GM21723 (cell line): ENCODE data around the gene XK.

Experiments used
- ATAC-seq: cut with Tn5 transposase; IDR thresholded peaks from one replicate; pipeline ENCODE4 v1.9.1; 2021; ENCODE audit warnings: mild to moderate bottlenecking, moderate library complexity; ENCODE audit not compliant: unreplicated experiment

XK gene

DNA sequence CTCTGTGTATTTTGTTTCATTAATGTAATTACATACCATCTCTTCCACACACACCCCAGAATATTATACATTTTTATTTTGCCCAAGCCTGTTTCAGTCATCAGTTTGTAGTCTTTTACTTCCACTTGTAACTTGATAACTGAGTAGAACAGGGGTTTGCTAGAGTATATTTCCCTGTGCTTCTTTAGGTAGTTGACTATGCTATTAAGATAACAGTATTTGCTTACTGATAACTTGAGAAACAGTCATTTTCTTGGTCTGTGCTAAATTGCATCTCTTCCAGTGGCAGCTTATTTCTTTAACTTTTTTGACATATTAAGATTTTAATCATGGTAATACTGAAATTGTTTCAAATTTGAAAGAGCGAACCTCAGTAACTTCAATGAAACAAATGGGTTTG is 7.0 kb upstream of the XK start:
- ATAC-seq = no peak

DNA sequence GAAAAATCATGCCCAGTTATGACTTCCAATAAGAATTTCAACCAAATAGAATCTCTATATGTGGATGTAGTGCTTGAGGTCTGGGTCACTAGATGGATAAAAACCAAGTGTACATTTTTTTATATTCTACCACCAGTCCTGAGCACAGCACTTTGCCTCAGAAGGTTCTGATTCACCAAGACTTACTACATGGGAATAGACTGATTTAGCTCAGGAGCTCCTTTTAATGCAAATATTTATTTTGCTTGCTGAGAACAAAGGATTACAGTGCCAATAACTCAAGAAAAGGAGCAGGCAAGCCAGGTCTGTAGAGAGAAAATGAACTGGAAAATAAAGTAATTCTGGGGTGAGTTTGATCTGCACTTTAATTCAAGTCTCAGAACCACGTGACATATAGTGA is 6.4 kb upstream of the XK start:
- ATAC-seq = no peak

GRCh38 chrX:37679888-37680287 is 5.7 kb upstream of the XK start:
- no peak for ATAC-seq

DNA sequence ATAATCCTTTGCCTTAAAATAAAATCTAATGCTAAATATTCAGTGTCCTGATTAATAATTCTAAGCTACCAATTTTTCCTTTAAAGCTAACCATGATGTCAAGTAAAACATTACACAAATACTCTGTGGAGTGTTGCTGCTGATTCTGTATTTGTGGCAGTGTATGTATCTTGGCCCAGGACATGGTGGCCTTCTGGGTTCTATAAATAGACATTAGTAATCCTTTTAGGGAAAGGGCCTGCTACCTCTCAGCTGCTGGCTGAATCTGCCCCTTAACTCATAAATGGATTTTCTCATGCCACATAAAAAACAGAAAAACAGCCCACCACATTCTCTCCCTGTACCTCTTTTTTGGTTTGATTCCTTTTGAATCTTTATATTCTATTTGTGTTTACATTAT is 1.2 kb upstream of the XK start:
- ATAC-seq = no peak

- no peak for ATAC-seq
Observed at GRCh38 chrX:37684973-37685372, 618 bp upstream of the XK start.

DNA sequence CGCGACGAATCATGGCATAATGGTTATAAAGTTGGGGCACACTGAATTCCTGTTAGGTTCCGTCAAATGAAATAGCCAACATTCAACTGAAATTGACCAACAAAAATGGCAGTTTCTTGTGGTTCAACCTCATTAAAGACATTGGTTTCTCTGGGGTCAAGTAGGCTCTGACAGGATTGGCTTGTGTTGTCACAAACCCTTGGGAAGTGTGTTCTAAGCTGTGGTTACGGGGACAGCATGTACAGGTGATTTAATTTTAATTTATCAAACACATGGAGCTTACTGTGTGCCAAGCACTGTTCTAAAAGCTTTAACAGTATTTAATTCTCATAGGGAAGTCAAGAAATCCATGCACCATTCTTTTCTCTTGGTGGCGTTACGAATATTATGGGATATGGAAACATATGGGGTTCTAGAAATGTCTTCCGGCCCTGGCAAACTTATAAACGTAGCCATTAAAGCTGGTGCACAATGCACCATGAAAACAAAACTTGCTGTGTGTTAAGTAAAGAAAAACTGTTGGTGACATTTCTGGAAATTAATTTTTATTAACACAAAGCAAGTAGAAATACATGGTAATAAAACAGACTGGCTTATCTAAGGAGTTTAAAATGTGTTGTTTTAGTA is 891 bp downstream of the XK start:
- ATAC-seq = no peak

- ATAC-seq = no peak
Observed at GRCh38 chrX:37686996-37687395, 1.4 kb downstream of the XK start.

DNA sequence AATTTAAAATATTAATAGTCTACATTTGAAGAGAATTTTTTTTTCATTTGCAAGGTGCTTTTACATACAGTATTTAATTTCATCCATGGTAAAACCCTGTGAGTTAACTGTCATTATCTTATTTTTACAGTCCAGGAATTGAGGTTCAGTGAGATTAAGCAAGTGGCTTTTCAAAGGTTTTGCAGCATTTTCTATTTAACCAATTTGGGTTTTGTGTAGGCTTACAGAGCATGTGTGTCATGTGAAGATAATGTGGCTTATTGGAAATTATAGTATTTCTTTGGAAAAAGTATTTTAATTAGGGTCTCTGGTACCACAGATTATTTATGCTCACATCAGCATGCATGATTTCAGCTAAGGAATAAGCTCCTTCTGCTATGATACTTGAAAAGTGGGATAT is 4.5 kb downstream of the XK start:
- no peak for ATAC-seq

DNA sequence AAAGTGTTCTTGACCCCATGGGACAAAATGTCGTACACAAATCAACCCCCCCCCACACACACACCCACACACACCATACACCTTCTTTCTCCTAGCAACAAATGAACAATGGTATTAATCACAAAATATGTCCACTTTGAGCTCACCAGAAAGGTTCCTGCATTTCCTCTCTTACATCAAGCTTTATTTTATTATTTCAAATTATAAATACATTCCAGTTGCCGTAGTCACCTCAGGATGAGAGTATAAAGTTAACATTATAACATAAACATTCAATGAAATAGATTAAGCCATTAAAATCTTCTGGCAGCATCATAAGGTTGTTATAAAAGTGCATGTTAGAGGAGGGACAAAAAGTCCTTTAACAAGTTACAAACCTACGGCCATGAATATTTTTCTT is 7.3 kb downstream of the XK start:
- no peak for ATAC-seq

DNA sequence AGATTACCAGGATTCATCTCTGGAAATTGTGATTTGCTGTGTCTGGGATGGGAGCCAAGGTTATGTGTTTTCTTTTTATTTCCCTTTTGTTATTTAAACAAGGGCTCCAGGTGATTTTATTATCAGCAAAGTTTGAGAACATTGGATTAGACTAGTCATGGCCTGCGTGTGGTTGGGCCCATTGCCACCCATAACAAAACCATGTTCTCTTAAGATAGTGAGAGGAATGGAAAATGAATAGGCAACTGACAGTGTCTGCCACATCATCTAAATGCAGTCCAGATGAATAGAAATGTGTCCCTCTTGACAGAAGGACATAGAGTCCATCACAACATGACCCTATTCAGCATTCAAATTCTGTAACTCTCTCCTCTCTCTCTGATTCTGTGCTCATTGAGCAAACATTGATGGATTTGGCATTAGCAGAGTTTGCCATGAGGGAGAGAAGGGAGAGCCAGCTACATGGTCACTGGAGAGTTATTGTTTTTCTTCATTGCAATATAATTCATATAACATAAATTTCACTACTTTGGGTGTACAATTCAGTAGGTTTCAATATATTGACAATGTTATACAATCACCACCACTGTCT is 11.7 kb downstream of the XK start:
- no peak for ATAC-seq

DNA sequence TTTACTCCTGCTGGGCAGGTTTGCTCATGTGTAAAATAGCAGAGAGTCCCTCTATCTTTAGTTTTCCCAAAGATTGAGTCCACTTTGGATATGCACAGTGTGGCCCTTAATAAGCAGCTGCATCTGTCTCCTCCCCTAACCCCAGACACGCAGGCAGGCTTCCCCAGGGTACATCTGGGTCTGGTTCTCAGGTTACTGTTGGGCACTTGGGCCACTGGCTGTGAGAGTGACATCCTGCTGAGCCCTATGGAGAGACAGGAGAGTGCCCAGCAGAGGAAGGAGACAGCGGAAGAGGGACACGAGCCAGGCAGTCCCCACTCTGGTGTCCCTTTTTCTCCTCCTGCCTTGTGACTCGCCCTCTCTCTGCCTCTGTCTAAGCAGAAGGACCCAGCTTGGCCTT is 16.0 kb downstream of the XK start:
- no peak for ATAC-seq

- ATAC-seq = no peak
Observed at GRCh38 chrX:37711991-37712390, 26.4 kb downstream of the XK start.

- no peak for ATAC-seq
Observed at GRCh38 chrX:37712458-37712857, 26.9 kb downstream of the XK start.

GRCh38 chrX:37714479-37714878 is 28.9 kb downstream of the XK start:
- ATAC-seq = no peak

- ATAC-seq = no peak
Observed at GRCh38 chrX:37716602-37717001, 31.0 kb downstream of the XK start.

GRCh38 chrX:37717708-37718107 is 32.1 kb downstream of the XK start:
- no peak for ATAC-seq

DNA sequence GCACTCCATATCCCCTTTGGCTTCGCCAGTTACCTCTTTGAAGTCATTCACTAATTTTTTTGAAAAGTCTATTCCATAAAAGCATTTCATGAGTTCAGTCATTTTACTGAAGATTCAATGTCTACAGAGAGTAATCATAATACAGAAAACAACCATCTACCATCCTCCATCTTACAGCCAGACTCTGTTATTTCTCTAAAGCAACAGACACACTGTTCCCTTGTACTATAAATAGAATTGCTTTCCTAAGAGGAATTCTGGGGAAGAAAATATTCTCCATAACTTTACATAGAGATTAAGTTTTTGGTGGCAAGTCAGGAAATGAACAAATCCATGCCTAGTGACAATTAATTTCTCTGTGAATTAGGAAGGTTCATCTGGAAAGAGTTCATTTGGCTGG is 37.0 kb downstream of the XK start:
- ATAC-seq = no peak

- ATAC-seq = no peak
Observed at GRCh38 chrX:37726346-37726745, 40.8 kb downstream of the XK start.

DNA sequence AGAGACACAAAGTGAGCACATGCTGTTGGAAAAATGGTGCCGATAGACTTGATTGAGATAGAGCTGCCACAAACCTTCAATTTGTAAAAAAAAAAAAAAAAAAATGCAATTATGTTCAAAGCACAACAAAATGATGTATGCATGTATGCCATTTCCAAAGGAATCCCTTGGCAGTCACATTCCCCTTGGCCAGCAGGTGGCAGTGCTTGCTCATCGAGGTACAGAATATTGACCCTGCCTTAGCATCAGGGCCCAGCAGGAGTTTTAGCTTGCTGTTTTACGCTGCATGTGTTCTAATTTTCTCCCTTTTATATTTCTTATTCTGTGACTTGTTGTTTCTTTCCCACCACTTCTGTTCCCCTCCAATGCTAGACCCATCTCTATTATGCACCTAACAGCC is 59.8 kb downstream of the XK start:
- ATAC-seq = peak; percentile 63

DNA sequence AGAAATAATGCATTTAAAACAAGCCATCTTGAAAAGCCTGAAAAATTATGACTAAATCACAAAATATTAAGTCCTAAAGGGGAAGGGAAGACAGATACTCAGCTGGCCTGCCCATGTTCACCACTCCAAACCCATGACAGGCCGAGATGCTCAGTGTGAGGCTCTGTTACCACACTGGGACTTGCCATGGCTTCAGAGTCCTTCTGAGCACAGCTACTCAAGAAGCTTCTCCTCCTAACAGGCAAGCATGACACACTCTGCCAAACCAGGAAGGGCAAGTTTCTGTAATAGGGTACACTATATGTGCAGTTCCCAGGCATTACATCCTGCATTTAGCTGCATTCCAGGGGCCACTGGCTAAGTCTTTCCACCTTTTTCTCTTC is 60.2 kb downstream of the XK start:
- ATAC-seq = peak; percentile 39

GRCh38 chrX:37746218-37746941 is 60.8 kb downstream of the XK start:
- ATAC-seq = peak; percentile 93

GRCh38 chrX:37746951-37747350 is 61.4 kb downstream of the XK start:
- ATAC-seq = no peak

GRCh38 chrX:37752281-37752680 is 66.7 kb downstream of the XK start:
- ATAC-seq = no peak
